GM18907 (cell line): ENCODE data around the gene MAP3K19.
"Not testable (repeated sequence)": the region's sequence is repeated elsewhere in the genome, so short reads cannot be mapped to it uniquely, and the experiment has no call there.

ENCODE experiments used
- ATAC-seq: cut with Tn5 transposase; IDR thresholded peaks from one replicate; pipeline ENCODE4 v1.9.1; 2021; ENCODE audit warnings: mild to moderate bottlenecking, moderate library complexity; ENCODE audit not compliant: unreplicated experiment

Gene MAP3K19

GRCh38 chr2:134999521-134999920 is 47.7 kb downstream of the MAP3K19 start:
- no peak for ATAC-seq

GRCh38 chr2:134988994-134989605 is 58.1 kb downstream of the MAP3K19 start:
- no peak for ATAC-seq

- ATAC-seq: no peak
These were observed 62.2 kb downstream of the MAP3K19 start for GRCh38 chr2:134985061-134985460.

DNA sequence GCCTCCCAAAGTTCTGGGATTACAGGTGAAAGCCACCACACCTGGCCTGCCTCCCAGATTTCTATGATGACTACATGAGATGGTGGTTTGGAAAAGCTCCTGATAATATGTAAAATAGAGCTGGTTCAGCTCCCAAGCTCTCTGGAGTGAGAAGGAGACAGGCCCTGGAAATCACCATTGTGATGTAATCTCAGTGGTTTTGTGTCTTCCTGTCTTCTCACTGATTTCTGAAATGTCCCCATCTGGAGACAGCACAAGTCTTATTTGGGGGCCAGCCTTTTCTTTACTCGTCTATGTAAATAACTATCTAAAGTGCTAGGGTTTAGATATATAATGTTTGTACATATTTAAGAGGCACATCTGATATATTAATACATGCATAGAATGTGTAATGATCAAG is 64.6 kb downstream of the MAP3K19 start:
- no peak for ATAC-seq

- ATAC-seq: no peak
These were observed 66.6 kb downstream of the MAP3K19 start for GRCh38 chr2:134980639-134981038.

DNA sequence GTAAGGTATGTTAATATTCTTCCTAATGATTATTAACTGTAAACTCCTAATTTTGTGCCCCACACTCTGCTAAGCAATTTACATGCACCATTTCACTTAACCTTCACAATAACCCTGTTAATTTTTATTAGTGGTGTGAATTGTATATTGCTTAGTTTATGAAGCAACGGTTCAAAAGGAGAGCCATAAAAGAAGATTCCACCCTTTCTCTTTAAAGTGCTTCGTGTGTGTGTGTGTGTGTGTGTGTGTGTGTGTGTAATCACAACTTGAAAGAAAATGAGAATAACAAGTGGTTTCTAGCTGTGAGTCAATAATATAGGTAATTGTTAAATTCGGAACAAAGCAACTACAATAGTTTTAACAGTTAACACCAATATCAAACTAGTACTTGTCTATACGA is 68.0 kb downstream of the MAP3K19 start:
- ATAC-seq: no peak

DNA sequence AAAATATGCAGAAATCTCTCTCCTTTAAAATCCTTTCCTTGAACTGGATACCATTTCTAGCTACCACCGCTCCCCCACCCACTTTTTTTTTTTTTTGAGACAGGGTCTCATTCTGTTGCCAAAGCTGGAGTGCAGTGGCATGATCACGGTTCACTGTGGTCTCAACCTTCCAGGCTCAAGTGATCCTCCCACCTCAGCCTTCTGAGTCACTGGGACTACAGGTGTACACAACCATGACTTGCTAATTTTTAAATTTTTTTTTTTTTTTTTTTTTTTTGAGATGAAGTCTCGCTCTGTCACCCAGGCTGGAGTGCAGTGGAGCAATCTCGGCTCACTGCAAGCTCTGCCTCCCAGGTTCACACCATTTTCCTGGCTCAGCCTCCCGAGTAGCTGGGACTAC is 70.1 kb downstream of the MAP3K19 start:
- not testable (repeated sequence) for ATAC-seq

DNA sequence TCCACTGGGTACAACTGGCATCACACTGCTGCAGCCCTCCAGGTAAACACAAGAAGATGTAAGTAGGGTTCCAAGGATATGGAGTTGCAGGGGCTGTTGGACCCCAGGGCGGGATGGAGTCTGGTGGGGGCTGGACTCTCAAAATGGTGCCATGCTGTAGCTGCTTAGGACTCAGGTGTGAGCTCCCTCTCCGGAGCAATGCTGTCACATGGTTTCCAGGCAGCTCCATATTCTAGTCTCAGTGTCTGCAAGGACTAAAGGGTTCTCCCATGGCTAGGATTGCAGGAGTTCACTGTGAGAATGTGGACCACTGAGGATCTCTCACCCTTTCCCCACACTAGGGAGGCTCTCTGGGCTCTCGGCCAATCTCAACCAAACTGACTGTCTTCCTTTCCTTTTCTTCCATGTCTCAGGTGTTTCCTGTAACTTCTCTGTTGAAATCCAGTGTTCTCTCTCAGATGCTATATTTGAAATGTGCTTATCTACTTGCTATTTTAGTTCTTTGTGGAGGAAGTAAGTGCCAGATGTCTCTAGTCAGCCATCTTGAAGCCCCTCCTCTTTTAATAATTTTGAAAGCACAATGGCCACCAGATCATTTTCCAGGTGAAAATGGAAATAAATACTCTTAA is 71.1 kb downstream of the MAP3K19 start:
- no peak for ATAC-seq

DNA sequence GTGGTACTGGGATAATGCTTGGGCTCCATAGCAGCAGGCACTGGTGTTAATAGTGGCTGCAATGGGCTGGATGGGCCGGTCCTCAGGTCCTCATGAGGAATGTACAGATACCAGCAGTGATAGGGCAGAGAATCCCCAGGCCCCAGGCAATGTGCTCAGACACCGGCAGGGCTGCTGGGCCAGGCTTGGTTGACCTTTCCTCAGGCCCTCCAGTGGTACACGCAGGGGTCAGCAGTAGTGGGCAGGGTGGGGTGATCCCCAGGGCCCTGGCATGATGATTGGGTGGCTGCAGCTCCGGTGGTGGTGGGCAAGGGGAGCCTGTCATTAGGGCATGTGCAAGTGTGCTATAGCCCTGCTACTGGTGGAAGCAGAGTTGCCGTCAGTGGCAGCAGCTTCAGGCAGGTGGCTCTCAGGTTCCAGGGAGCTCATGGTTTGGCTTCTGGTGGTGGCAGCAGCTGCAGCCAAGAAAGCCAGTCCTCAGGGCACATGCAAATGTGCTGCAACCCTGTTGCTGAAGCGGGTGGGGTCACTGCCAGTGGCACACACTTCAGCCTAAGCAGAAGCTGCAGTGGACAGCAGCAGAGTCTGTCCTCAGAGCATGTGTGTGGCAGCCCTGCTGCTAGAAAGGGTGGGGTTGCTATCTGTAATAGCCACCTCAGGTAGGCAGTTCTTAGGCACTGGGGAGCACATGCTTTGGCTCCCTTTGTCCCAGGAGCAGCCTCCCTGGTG is 71.8 kb downstream of the MAP3K19 start:
- ATAC-seq: no peak

- ATAC-seq: peak; percentile 71
These were observed 73.8 kb downstream of the MAP3K19 start for GRCh38 chr2:134973241-134974138.

GRCh38 chr2:134967166-134967565 is 80.1 kb downstream of the MAP3K19 start:
- ATAC-seq: not testable (repeated sequence)

DNA sequence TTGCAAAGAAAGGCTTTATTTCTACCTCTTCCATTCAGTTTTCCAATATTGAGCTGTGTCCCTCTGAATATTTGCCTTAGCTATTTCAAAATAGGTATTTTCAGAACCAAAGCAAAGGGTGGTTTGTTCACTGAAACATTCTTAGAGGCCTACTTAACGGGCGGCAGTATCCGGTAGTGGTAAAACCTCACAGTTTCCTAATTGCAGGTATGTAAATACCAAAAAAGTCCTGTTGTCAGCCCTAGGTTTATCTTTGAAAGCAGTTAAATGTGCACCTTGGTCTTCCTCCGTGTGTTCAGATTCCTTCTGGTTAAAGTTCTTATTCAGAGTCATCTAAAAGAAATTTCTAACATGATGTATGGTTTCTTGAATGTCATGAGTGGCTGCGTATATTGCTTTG is 89.8 kb downstream of the MAP3K19 start:
- ATAC-seq: no peak

- no peak for ATAC-seq
These were observed 91.5 kb downstream of the MAP3K19 start for GRCh38 chr2:134955744-134956143.

DNA sequence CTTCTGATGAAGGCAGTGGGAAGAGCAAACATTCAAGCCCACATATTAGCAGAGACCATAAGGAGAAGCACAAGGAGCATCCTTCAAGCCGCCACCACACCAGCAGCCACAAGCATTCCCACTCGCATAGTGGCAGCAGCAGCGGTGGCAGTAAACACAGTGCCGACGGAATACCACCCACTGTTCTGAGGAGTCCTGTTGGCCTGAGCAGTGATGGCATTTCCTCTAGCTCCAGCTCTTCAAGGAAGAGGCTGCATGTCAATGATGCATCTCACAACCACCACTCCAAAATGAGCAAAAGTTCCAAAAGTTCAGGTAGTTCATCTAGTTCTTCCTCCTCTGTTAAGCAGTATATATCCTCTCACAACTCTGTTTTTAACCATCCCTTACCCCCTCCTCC is 93.2 kb downstream of the MAP3K19 start:
- no peak for ATAC-seq

- ATAC-seq: no peak
These were observed 94.6 kb downstream of the MAP3K19 start for GRCh38 chr2:134952608-134953007.

DNA sequence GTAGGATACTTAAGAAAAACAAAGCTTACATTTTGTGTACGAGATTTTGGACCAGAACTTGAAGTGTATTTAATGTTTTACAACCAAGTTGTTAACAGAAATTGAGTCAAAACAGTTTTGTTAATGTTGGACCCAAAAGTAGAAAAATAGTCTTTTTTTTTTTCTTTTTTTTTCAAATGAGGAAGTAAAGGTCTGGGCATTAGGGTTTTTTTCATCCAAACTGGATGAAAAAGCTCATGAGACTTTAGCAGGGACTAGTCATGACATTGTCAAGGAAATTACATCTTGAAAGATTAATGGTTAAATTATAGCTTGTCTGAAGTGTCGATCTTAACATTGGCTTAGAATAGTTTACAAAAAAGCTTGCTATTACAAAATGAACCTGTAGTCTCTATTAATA is 96.4 kb downstream of the MAP3K19 start:
- ATAC-seq: no peak

DNA sequence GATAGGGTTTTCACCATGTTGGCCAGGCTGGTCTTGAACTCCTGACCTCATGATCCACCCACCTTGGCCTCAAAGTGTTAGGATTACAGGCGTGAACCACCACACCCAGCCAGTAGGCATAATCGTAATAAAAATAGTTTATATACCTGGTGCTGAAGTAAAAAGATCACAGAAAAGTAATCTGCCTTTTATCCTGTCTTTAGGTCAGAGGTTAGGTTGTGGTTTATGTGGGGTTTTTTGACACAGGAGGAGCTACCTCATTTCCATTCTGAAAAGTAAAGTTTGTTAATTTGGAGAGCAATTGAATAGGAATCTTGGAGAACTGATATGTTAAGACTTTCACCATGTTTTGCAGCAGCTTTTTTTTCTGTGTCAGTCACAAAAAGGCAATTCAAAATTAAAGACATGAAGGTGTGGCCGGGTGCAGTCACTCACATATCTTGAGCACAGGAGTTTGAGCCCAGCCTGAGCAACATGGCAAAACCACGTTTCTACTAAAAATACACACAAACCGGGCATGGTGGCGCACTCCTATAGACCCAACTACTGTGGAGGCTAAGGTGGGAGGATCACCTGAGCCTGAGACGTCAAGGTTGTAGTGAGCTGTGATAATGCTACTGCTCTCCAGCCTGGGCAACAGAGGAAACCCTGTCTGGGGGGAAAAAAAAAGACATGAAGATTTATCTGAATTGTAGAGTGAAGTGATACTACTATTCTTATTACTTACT is 97.1 kb downstream of the MAP3K19 start:
- no peak for ATAC-seq

DNA sequence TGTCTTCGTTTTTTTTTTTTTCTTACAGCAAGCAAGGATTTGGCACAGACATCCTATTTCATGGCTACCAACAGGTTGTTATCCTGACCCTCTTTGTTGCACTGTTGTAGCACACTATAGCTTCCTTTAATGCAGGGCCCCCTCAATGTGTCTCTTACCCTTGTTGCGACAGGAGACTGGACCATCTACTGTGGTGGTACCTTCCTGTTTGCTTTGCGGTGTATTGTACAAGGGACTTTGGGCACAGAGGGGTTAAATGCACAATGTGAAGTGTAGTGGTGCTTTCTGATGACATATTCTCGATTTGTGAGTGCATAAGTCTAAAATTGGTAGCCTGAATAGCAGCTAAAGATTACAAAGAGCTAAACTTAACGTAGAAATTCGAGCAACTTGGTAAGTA is 101.2 kb downstream of the MAP3K19 start:
- ATAC-seq: no peak

- ATAC-seq: no peak
These were observed 102.3 kb downstream of the MAP3K19 start for GRCh38 chr2:134944975-134945374.

DNA sequence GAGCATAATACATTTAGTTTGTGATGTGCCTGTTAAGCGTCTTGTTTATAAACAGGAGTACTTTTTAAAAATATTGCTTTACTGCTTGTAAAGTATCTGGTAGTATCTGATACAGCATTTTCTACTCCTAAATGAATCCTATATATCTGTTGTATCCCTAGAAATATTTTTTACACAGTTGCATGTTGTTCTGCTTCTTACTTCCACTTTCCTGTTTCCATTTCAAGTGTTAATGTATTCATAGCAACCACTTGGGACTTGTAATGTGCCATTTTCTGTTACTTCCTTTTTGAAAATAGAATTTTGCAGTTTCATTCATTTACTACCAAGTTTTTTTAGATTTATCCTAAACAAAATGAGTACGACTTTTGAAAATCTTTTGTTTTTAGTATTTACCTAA is 103.7 kb downstream of the MAP3K19 start:
- ATAC-seq: peak; percentile 76

DNA sequence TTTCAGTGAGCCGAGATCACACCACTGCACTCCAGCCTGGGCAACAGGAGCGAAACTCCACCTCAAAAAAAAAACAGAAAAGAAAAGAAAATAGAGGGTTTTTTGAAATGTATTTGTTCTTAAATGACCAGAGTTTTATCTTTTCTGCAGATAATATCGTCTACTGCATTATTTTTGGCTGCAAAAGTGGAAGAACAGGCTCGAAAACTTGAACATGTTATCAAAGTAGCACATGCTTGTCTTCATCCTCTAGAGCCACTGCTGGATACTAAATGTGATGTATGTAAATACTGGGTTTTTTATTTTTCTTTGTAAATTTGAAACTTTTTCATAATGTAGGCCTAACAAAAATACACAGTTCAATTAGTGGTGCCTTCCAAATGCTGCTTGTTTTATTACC is 110.6 kb downstream of the MAP3K19 start:
- no peak for ATAC-seq
